ENCODE data around the gene TTC34.

The TTC34 gene

DNA sequence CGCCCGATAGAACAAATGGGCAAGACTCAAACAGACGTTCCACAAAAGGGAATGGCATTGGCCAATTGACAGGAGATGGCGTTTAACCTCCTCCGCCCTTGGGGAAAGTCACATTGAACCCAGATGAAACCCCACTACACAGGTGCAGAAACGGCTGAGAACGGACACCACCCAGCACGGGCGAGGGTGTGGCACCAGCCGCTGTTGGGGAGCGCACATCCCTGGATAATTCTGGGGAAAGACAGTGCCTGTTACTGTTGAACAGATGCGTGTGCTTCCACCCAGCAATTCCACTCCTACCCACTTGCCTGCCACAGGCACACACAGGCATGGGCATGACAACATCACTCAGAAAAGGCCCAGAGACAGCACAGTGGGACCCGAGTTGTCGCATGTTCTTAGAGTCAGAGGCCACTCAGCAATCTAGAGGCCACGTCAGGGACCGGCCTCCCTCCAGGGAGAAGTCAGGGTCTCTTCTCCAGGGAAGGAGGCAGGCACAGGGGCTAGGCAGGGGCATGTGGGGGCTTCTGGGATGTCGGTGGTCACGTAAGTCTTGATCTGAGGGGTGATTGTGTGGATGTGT, 199.7 kb downstream of the TTC34 start:
- Histone ChIP-seq H3K27ac (ENCODE audit: low read length) (no peak overlapping the region), H3K9me3 (ENCODE audit: control insufficient read depth, insufficient read depth, low read length) (peaks cover 14% of the 10 kb centered on the region), H3K36me3 (ENCODE audit: control insufficient read depth, insufficient read depth, low read length) (no peaks in the 10 kb centered on the region), H3K4me1 (ENCODE audit: control insufficient read depth, insufficient read depth, low read length) (no peaks in the 10 kb centered on the region), H3K4me3 (ENCODE audit: low read length) (no peak overlapping the region), H3K27me3 (ENCODE audit: control insufficient read depth, insufficient read depth, low read length) (no peaks in the 10 kb centered on the region)
- DNase-seq (ENCODE audit: low read depth, low spot score): no peak
- no CpG with 5 or more reads among the region's 18 CpGs for WGBS (ENCODE audit: insufficient coverage, insufficient read length)

DNA sequence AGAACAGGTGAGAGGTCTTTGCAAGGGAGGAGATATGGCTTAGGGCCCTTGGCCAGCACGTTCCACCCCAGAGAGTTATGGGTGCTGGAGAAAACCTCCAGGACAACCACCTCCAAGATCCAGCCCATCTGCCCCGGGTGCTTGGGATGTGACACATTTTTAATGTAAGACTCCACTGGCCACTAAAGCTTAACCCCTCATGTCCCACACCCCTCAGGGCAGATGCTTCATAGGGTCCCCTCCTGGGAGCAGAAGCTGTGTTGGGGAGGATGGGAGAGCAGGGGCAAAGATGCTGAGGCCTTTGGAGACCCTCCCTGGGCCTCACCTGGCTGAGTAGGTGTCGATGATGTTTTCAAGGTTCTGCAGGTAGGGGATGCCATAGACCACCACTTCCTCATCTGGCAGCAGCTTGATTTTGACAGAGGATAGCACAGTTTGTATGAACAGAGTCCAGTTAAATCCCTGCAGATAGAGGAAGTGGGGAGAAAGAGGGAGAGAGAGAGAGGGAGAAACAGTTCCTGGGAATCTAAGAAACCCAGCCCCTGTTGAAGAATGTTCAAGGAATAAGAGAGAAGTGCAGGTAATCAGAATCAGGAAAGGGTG, 203.1 kb downstream of the TTC34 start:
- no peaks in the 10 kb centered on the region for H3K36me3 ChIP-seq (ENCODE audit: control insufficient read depth, insufficient read depth, low read length)
- H3K27ac ChIP-seq (ENCODE audit: low read length): no peak overlapping the region
- H3K4me1 ChIP-seq (ENCODE audit: control insufficient read depth, insufficient read depth, low read length): no peaks in the 10 kb centered on the region; the same call in 1 of the 2 replicates
- no peak for DNase-seq (ENCODE audit: low read depth, low spot score)
- no peak overlapping the region for H3K4me3 ChIP-seq (ENCODE audit: low read length)
- WGBS (ENCODE audit: insufficient coverage, insufficient read length): no CpG with 5 or more reads among the region's 3 CpGs
- H3K9me3 ChIP-seq (ENCODE audit: control insufficient read depth, insufficient read depth, low read length): peaks cover 13% of the 10 kb centered on the region
- H3K27me3 ChIP-seq (ENCODE audit: control insufficient read depth, insufficient read depth, low read length): no peaks in the 10 kb centered on the region

DNA sequence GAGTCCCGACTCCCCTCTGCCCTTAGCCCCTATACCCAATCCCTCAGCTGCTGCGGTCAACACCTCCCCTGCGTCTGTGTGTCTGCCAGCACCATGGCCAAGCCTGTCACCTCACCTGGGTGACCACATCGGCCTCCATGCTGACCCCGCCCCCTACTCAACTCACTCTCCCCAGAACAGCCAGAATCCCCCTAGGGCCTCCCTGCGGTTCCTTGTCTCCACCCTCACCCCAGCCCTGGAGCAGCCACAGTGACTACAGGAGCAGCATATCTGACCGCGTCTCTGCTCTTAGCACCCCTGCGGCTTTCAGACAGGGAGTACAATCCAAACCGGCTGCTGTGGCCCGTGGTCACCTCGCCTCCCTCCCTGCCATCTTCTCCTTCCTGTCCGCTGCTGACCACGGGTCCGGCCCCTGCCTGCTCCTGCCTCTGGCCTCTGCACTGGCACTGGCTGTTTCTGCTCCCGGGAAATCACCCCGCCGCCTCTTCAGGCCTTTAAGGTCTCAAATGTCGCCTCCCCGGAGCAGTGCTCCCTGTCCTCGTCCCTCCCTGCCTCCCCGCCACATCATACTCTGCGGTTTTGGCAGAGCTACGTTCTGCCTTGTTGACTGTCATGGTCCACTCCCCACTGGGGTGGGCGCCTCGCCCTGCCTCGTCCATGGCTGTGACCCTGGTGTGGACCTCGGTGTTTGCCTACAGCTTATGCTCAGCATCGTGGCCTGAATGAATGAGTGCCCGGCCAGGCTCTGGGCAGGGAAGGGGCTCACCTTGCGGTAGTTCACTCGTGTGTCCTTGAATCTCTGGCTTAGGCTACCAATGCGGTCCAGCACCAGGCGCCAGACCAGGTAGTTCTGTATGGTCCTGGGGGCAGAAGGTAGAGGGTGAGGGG, 203.8 kb downstream of the TTC34 start:
- Histone ChIP-seq H3K27ac (ENCODE audit: low read length) (no peak overlapping the region), H3K27me3 (ENCODE audit: control insufficient read depth, insufficient read depth, low read length) (no peaks in the 10 kb centered on the region), H3K4me3 (ENCODE audit: low read length) (no peak overlapping the region), H3K4me1 (ENCODE audit: control insufficient read depth, insufficient read depth, low read length) (no peaks in the 10 kb centered on the region; the same call in 1 of the 2 replicates), H3K9me3 (ENCODE audit: control insufficient read depth, insufficient read depth, low read length) (peaks cover 18% of the 10 kb centered on the region), H3K36me3 (ENCODE audit: control insufficient read depth, insufficient read depth, low read length) (no peaks in the 10 kb centered on the region)
- WGBS (ENCODE audit: insufficient coverage, insufficient read length): no CpG with 5 or more reads among the region's 34 CpGs
- no peak for DNase-seq (ENCODE audit: low read depth, low spot score)

DNA sequence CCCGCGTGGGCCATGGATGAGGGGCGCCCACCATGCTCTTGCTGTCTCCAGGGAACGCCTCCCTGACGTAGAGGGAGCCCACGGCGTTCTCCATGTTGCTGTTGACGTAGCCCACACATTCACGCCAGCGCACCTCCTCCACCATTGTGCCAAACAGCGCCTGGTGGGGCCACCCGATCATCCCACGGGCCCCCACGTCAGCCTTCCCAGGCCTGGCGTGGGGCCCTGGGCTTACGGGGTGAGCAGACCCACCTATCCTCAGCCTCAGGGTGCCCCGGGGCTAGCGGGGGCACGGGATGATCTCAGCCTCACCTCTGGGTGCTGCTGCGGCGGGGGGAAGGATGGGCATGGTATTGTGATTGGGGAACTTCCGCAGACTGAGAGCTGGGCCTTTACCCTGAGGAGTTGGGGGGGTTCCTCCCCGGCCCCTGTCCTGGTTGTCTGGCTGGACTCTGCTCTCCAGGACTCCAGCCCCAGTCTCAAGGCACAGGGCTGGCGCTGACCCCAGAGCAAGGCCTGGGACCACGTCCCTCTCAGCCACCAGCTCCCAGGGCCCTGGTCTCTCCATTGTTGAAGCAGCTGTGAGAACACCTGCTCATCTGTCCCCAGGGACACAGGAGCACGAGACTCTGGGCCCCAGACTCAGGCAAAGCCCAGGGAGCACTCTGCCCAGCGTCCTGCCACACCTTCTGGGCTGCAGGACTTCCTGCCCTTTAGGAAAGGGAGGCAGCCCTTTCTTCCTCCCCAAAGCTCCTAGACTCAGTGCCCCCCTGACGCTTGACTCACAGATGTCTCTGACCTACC, 204.8 kb downstream of the TTC34 start:
- Histone ChIP-seq H3K27me3 (ENCODE audit: control insufficient read depth, insufficient read depth, low read length) (no peaks in the 10 kb centered on the region), H3K4me1 (ENCODE audit: control insufficient read depth, insufficient read depth, low read length) (no peaks in the 10 kb centered on the region; the same call in 1 of the 2 replicates), H3K36me3 (ENCODE audit: control insufficient read depth, insufficient read depth, low read length) (no peaks in the 10 kb centered on the region), H3K9me3 (ENCODE audit: control insufficient read depth, insufficient read depth, low read length) (peaks cover 17% of the 10 kb centered on the region), H3K4me3 (ENCODE audit: low read length) (no peak overlapping the region), H3K27ac (ENCODE audit: low read length) (no peak overlapping the region)
- WGBS (ENCODE audit: insufficient coverage, insufficient read length): no CpG with 5 or more reads among the region's 28 CpGs
- DNase-seq (ENCODE audit: low read depth, low spot score): no peak

- H3K4me1 ChIP-seq (ENCODE audit: control insufficient read depth, insufficient read depth, low read length): no peaks in the 10 kb centered on the region; the same call in 1 of the 2 replicates
- peaks cover 18% of the 10 kb centered on the region for H3K9me3 ChIP-seq (ENCODE audit: control insufficient read depth, insufficient read depth, low read length)
- H3K27me3 ChIP-seq (ENCODE audit: control insufficient read depth, insufficient read depth, low read length): no peaks in the 10 kb centered on the region
- no peak for DNase-seq (ENCODE audit: low read depth, low spot score)
- no peak overlapping the region for H3K27ac ChIP-seq (ENCODE audit: low read length)
- no CpG with 5 or more reads among the region's 31 CpGs for WGBS (ENCODE audit: insufficient coverage, insufficient read length)
- no peaks in the 10 kb centered on the region for H3K36me3 ChIP-seq (ENCODE audit: control insufficient read depth, insufficient read depth, low read length)
- H3K4me3 ChIP-seq (ENCODE audit: low read length): no peak overlapping the region
Observed at GRCh38 chr1:2595812-2596529, 205.5 kb downstream of the TTC34 start.

- no peak overlapping the region for H3K4me3 ChIP-seq (ENCODE audit: low read length)
- no peaks in the 10 kb centered on the region for H3K27me3 ChIP-seq (ENCODE audit: control insufficient read depth, insufficient read depth, low read length)
- no peaks in the 10 kb centered on the region; the same call in 1 of the 2 replicates for H3K4me1 ChIP-seq (ENCODE audit: control insufficient read depth, insufficient read depth, low read length)
- H3K27ac ChIP-seq (ENCODE audit: low read length): no peak overlapping the region
- peaks cover 18% of the 10 kb centered on the region for H3K9me3 ChIP-seq (ENCODE audit: control insufficient read depth, insufficient read depth, low read length)
- H3K36me3 ChIP-seq (ENCODE audit: control insufficient read depth, insufficient read depth, low read length): peaks cover 4% of the 10 kb centered on the region; the same call in 1 of the 2 replicates
- no peak for DNase-seq (ENCODE audit: low read depth, low spot score)
- no CpG with 5 or more reads among the region's 19 CpGs for WGBS (ENCODE audit: insufficient coverage, insufficient read length)
Observed at GRCh38 chr1:2595261-2595811, 206.2 kb downstream of the TTC34 start.

GRCh38 chr1:2594641-2595131, 206.8 kb downstream of the TTC34 start:
- Histone ChIP-seq H3K36me3 (ENCODE audit: control insufficient read depth, insufficient read depth, low read length) (peaks cover 4% of the 10 kb centered on the region; the same call in 1 of the 2 replicates), H3K27me3 (ENCODE audit: control insufficient read depth, insufficient read depth, low read length) (no peaks in the 10 kb centered on the region), H3K4me1 (ENCODE audit: control insufficient read depth, insufficient read depth, low read length) (no peaks in the 10 kb centered on the region; the same call in 1 of the 2 replicates), H3K27ac (ENCODE audit: low read length) (no peak overlapping the region), H3K9me3 (ENCODE audit: control insufficient read depth, insufficient read depth, low read length) (peaks cover 18% of the 10 kb centered on the region), H3K4me3 (ENCODE audit: low read length) (no peak overlapping the region)
- DNase-seq (ENCODE audit: low read depth, low spot score): no peak
- no CpG with 5 or more reads among the region's 17 CpGs for WGBS (ENCODE audit: insufficient coverage, insufficient read length)

DNA sequence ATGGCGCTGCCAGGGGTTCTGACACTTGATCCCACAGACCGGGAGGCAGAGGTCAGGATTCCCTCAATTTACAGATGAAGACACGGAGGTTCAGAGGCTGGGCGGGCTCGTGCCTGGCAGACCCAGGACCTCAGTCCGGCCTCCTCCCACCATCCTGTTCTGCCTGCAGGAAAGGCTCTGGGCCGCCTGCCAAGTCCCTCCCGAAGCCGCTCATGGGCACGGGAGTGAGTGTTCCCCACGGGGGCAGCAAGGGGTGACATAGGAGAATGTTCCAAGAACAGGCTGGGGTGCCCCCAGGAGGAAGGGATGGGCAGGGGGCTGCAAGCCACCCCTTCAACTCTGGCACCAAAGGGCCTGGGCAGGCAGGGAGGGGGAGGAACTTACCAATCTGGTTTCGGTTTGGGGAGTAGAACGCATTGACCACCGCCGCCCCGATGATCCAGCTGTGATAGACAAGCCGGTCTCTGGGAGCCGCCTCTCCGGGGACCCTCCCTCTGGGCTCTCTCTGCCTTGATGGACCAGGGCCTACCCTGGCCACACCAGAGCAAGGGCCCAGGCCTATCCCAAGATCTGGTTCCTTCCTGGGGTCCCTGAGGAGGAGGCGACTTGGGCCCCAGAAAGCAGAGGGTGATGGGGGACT, 207.4 kb downstream of the TTC34 start:
- no peaks in the 10 kb centered on the region; the same call in 1 of the 2 replicates for H3K4me1 ChIP-seq (ENCODE audit: control insufficient read depth, insufficient read depth, low read length)
- no peak for DNase-seq (ENCODE audit: low read depth, low spot score)
- peaks cover 4% of the 10 kb centered on the region; the same call in 1 of the 2 replicates for H3K36me3 ChIP-seq (ENCODE audit: control insufficient read depth, insufficient read depth, low read length)
- H3K27me3 ChIP-seq (ENCODE audit: control insufficient read depth, insufficient read depth, low read length): no peaks in the 10 kb centered on the region
- WGBS (ENCODE audit: insufficient coverage, insufficient read length): no CpG with 5 or more reads among the region's 20 CpGs
- H3K27ac ChIP-seq (ENCODE audit: low read length): no peak overlapping the region
- peaks cover 18% of the 10 kb centered on the region for H3K9me3 ChIP-seq (ENCODE audit: control insufficient read depth, insufficient read depth, low read length)
- H3K4me3 ChIP-seq (ENCODE audit: low read length): no peak overlapping the region

DNA sequence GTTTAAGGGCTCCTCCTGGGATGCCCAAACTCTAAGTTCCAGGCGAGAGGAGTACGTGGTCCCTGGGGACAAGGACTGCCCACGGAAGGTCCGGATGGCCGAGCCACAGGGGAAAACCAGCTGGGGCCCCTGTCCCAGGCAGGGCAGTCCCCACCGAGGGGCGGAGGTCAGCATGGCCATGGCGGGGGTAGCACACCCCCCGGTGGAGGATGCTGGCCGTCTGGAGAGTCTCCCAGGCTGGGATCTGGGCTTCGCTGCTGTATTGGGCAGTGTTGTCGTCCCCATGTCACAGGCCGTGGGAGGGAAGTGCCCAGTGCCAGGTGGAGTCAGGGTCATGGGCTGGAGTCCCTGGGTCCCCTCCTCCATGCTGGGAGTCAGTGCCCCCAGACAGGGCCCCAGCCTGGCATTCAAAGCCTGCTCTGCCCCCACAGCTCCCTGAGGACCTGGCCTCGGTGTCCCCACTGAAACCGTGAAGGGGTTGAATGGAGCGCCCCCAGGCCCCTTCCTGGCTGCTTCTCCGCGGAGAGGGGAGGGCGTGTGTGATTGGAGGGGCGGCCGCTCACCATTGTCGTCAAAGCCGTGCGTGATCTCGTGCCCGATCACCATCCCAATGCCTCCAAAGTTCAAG, 208.1 kb downstream of the TTC34 start:
- H3K4me1 ChIP-seq (ENCODE audit: control insufficient read depth, insufficient read depth, low read length): no peaks in the 10 kb centered on the region; the same call in 1 of the 2 replicates
- peaks cover 16% of the 10 kb centered on the region for H3K9me3 ChIP-seq (ENCODE audit: control insufficient read depth, insufficient read depth, low read length)
- no peak for DNase-seq (ENCODE audit: low read depth, low spot score)
- H3K27ac ChIP-seq (ENCODE audit: low read length): no peak overlapping the region
- H3K4me3 ChIP-seq (ENCODE audit: low read length): no peak overlapping the region
- peaks cover 7% of the 10 kb centered on the region; the same call in 1 of the 2 replicates for H3K36me3 ChIP-seq (ENCODE audit: control insufficient read depth, insufficient read depth, low read length)
- no CpG with 5 or more reads among the region's 26 CpGs for WGBS (ENCODE audit: insufficient coverage, insufficient read length)
- no peaks in the 10 kb centered on the region for H3K27me3 ChIP-seq (ENCODE audit: control insufficient read depth, insufficient read depth, low read length)
